HG03439 (cell line): Measurements from ENCODE around the gene NCAM1.

Source experiments
- ATAC-seq: cut with Tn5 transposase; IDR thresholded peaks from one replicate; pipeline ENCODE4 v1.9.1; 2021; ENCODE audit warnings: mild to moderate bottlenecking, moderate library complexity; ENCODE audit not compliant: unreplicated experiment

NCAM1 gene

GRCh38 chr11:112967082-112967481 lies 5.9 kb downstream of the NCAM1 start:
- ATAC-seq = no peak

- ATAC-seq = no peak
Measured at GRCh38 chr11:112968941-112969713, 7.9 kb downstream of the NCAM1 start.

GRCh38 chr11:112971195-112971594 lies 10.0 kb downstream of the NCAM1 start:
- no peak for ATAC-seq

DNA sequence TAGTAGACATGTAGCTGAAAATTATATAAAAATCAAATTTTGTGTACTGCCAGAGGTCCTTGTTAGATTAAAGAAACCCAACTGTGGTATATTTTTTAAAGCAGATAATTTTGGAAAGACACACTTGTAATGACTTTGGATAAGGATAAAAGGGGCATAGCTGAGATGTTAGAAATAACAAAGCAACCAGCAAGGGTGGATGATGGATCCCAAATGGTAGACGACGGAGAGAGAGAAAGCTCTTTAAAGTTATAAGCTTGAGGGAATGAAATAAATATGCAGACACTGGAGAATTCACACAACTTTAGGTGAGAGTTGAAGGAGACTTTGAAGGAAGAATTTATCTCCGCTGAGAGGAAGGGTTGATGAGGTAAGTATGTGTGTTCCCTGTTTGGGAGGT lies 10.6 kb downstream of the NCAM1 start:
- no peak for ATAC-seq

- no peak for ATAC-seq
Measured at GRCh38 chr11:112972399-112973145, 11.4 kb downstream of the NCAM1 start.

DNA sequence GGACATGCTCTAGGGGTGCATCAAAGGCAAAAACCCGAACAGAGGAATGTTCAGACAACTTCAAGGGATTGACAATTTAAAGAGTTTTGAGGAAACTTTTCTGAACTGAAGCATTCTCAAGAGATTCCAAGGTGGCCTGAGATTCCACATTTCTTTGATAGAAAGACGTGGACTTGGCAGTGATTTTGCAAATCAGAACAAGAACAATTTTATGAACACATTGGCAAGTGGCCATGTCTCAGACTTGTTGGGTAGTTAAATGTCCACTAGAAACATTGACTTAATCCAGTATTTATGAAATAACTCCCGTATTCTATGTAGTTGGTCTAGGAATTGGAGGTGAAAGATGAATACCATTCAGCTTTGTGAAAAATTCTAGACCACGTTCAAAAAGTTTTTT lies 13.8 kb downstream of the NCAM1 start:
- no peak for ATAC-seq

GRCh38 chr11:112975493-112975892 lies 14.3 kb downstream of the NCAM1 start:
- no peak for ATAC-seq

- ATAC-seq = no peak
Measured at GRCh38 chr11:112977755-112978154, 16.5 kb downstream of the NCAM1 start.

- no peak for ATAC-seq
Measured at GRCh38 chr11:112983887-112984286, 22.7 kb downstream of the NCAM1 start.

DNA sequence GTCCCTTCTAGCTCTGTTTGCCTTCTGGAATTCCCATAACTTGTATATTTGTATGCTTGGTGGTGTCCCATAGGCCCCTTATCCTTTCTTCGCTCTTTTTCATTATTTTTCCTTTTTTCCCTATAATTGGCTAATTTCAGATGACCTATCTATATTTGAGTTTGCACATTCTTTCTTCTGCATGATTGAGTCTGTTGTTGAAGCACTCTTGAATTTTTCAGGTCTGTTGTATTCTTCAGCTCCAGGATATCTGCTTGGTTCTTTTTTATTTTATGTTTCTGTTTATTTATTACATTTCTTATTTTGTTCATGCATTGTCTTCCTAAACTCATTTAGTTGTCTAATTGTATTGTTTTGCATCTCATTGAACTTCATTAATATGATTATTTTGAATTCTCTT lies 28.0 kb downstream of the NCAM1 start:
- no peak for ATAC-seq

GRCh38 chr11:112993808-112994207 lies 32.6 kb downstream of the NCAM1 start:
- no peak for ATAC-seq

- no peak for ATAC-seq
Measured at GRCh38 chr11:112995423-112996090, 34.3 kb downstream of the NCAM1 start.

DNA sequence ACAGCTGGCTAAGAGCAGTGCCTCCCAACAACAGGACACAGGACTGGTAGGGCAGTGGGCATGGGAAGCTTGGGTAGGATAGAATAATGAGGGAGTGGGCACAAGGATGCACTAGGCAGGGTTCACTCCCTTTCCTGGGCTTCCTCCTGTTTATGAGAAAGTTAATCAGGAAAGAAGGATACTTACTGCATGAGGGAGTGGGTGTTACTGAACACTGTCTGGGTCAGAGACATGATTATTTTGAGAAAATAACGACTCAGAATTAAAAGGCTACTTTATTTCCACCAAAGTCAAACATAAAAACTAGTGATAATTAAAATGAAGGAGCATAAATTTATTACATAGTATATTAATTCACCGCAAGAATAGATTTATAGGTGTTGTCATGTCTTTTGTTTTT lies 35.8 kb downstream of the NCAM1 start:
- no peak for ATAC-seq

- ATAC-seq = no peak
Measured at GRCh38 chr11:112997857-112998466, 36.7 kb downstream of the NCAM1 start.

DNA sequence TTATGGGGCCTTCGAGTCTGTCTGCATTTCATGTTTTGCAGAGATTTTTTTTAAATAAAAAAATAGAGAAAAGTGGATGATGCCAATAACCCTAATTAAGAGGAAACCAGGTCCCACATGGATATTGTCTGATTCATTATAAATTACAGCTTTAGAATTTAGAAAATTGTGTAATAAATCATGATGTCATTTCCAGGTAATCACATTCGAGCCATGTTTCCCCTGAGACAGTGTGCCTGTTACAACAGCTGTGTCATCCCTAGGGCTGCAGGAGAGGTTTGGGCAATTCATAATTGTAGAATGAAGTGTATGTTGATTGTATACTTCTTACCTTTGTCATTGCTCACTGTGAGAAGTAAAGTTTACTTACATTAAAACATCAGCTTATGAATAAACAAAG lies 38.3 kb downstream of the NCAM1 start:
- no peak for ATAC-seq

GRCh38 chr11:113001709-113002108 lies 40.5 kb downstream of the NCAM1 start:
- no peak for ATAC-seq

- ATAC-seq = no peak
Measured at GRCh38 chr11:113006896-113007445, 45.8 kb downstream of the NCAM1 start.

GRCh38 chr11:113014262-113015097 lies 53.3 kb downstream of the NCAM1 start:
- ATAC-seq = no peak

DNA sequence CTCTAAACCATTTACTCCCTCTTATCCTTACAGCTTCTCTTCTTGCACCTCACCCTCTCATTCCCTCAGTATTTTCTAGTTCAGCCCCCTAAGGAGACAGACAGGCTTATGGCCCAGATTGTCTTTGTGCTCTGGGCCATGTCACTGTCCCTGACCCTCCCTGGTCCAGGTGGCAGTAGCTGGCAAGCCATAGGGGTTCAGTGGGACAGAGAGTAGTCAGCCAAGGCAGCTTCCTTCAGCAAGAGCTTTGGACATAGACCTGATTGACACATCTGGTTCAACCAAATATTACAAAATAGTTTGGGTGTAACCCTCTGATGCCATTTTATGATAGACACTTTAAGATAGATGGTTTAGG lies 53.9 kb downstream of the NCAM1 start:
- ATAC-seq = no peak

- no peak for ATAC-seq
Measured at GRCh38 chr11:113016905-113017304, 55.7 kb downstream of the NCAM1 start.
